Hepatocyte (in vitro differentiated cells): Measurements from ENCODE around the gene SPINT2.

Source experiments
- EZH2 ChIP-seq: fragments of 200-600 bp; sonication (generic); IDR thresholded peaks from 2 replicates; pipeline ENCODE4 v1.6.1; 2016; ENCODE audit warnings: antibody characterized with exemption, mild to moderate bottlenecking, borderline replicate concordance
- EZH2phosphoT487 ChIP-seq: fragments of 200-600 bp; sonication (generic); IDR thresholded peaks from one replicate; pipeline ENCODE4 v1.6.1; 2018; ENCODE audit warnings: antibody characterized with exemption, mild to moderate bottlenecking, low read depth, moderate library complexity; ENCODE audit not compliant: unreplicated experiment, severe bottlenecking
- TF ChIP-seq, protein P1 (sequence below): fragments of 200-600 bp; sonication (generic); IDR thresholded peaks from 2 replicates; pipeline ENCODE4 v1.5.1; 2016; ENCODE audit warnings: antibody characterized with exemption, mild to moderate bottlenecking; ENCODE audit not compliant: poor library complexity

DNA sequence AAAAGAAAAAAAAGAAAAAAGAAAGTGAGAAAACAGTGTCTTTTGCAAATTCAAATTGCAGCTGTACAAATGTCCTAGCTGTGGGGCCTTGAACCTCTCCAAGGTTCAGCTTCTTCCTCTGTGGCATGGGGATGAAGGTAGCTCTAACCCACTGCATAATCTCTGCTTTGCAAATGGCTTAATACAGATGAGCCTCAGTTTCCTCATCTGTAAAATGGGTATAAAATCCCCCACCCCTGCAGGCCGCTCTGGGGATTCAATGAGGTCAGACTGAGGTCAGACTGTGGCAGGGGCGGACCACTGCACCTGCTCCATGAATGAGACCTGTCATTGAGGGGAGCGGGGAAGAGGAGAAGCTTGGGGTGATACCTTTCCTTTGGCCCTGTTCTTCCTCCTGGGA lies 46.2 kb upstream of the SPINT2 start:
- TF ChIP-seq, protein P1, sequence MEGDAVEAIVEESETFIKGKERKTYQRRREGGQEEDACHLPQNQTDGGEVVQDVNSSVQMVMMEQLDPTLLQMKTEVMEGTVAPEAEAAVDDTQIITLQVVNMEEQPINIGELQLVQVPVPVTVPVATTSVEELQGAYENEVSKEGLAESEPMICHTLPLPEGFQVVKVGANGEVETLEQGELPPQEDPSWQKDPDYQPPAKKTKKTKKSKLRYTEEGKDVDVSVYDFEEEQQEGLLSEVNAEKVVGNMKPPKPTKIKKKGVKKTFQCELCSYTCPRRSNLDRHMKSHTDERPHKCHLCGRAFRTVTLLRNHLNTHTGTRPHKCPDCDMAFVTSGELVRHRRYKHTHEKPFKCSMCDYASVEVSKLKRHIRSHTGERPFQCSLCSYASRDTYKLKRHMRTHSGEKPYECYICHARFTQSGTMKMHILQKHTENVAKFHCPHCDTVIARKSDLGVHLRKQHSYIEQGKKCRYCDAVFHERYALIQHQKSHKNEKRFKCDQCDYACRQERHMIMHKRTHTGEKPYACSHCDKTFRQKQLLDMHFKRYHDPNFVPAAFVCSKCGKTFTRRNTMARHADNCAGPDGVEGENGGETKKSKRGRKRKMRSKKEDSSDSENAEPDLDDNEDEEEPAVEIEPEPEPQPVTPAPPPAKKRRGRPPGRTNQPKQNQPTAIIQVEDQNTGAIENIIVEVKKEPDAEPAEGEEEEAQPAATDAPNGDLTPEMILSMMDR = no peak
- TF ChIP-seq EZH2 (no peak), EZH2phosphoT487 (no peak)
